Caki2 (cell line): ENCODE data around the gene P3H4. TPM values are rescaled to one million over a fixed set of nuclear protein-coding genes. Genes with fewer than 3 reads are reported as not detected.
"Not testable (repeated sequence)": the region's sequence is repeated elsewhere in the genome, so short reads cannot be mapped to it uniquely, and the experiment has no call there.

Source experiments
- DNase-seq: peaks from one replicate; pipeline ENCODE4 v3.0.0-alpha.2; 2015; ENCODE audit warnings: low read depth
- in situ Hi-C: cut with HindIII; loops from 2 replicates; pipeline ENCODE4 v1.10.0; 2016; ENCODE audit warnings: low sequenced_read_pairs, low pct_unique_long_range_greater_than_20kb, mixed read lengths
- total RNA-seq: library from RNA; depleted of rRNA; stranded (reverse); fragments of >200 nt; shearing (Covaris generic); gene quantifications from 2 replicates; pipeline ENCODE4 v1.2.3, GENCODE V29; 2014; ENCODE audit warnings: low replicate concordance

P3H4 gene
- total RNA-seq, 1 experiment from 2014 or later, result 148 TPM

GRCh38 chr17:41777574-41778188 is 34.1 kb downstream of the P3H4 start:
- DNase-seq, result peak; percentile 95
- in situ Hi-C loops, result no loop called here

GRCh38 chr17:41777157-41777573 is 34.6 kb downstream of the P3H4 start:
- peak; percentile 84 for DNase-seq
- in situ Hi-C loops, result no loop called here

DNA sequence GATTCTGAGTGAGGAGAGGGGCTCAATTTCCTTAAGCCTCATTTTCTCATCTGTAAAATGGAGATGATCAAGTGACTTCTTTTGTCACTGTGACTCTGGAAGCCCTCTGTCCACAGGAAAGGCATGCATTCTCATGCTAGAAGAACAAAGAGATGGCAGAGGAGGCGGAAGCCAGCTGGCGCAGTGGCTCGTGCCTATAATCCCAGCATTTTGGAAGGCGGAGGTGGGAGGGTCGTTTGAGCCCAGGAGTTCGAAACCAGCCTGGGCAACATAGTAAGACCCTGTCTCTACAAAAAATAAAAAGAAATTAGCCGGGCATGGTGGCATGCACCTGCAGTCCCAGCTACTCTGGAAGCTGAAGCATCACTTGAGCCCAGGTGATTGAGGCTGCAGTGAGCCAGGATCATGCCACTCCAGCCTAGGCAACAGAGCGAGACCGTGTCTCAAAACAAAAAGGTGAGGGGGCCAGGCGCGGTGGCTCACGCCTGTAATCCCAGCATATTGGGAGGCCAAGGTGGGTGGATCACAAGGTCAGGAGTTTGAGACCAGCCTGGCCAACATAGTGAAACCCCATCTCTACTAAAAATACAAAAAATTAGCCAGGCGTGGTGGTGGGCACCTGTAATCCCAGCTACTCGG is 35.4 kb downstream of the P3H4 start:
- in situ Hi-C loops, DNase-seq: not testable (repeated sequence)

- in situ Hi-C loops, result no loop called here
- DNase-seq, result no peak
Measured at GRCh38 chr17:41775394-41776226, 36.1 kb downstream of the P3H4 start.

GRCh38 chr17:41773731-41774193 is 38.0 kb downstream of the P3H4 start:
- no peak for DNase-seq
- in situ Hi-C loops, result no loop called here

GRCh38 chr17:41773190-41773588 is 38.6 kb downstream of the P3H4 start:
- DNase-seq, result peak; percentile 86
- in situ Hi-C loops, result no loop called here

DNA sequence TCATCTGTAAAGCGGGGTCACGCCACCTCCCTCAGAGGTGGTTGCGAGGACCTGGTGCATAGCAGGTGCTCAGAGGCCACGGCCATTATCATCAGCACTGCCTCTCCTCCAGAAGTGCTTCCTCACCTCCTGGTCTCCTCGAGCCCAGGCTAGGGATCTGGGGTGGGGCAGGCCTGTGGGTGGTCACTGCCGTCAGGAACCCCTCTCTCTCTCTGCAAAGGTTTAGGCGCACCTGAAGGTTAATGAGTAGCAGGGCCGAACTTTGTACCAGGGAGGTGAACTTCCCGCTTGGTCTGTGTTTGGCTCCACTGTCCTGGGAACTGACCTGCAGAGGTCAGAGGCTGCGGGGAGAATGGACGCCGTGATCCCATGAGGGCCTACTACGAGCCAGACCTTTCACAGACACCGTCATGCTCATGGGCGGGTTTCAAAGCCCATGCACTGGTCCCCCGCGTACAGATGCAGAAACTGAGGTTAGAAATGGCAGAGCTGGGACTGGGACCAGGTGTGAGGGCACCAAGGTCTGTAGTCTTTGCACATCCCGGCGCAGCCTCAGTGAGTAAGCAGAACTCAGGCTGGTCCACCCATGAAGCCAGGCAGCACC is 39.1 kb downstream of the P3H4 start:
- no peak for DNase-seq
- in situ Hi-C loops, result no loop called here

DNA sequence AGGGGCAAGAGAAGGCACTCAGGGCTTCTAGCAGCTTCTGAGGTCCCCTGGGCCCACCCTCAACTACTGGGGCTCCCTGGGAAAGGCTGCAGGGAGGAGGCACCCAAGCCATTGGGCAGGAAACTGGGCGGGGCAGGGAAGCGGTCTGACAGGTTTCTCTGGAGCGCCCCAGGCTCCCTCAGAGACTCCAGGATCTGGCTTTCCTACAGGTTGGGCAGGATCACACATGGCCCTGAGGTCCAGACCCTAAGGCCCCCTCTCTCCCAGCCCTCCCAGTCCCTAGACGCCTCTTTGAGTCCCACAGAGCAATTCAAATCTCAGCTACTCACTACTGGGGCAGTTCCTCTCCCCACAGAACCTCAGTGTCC is 39.5 kb downstream of the P3H4 start:
- no peak for DNase-seq
- in situ Hi-C loops, result no loop called here

DNA sequence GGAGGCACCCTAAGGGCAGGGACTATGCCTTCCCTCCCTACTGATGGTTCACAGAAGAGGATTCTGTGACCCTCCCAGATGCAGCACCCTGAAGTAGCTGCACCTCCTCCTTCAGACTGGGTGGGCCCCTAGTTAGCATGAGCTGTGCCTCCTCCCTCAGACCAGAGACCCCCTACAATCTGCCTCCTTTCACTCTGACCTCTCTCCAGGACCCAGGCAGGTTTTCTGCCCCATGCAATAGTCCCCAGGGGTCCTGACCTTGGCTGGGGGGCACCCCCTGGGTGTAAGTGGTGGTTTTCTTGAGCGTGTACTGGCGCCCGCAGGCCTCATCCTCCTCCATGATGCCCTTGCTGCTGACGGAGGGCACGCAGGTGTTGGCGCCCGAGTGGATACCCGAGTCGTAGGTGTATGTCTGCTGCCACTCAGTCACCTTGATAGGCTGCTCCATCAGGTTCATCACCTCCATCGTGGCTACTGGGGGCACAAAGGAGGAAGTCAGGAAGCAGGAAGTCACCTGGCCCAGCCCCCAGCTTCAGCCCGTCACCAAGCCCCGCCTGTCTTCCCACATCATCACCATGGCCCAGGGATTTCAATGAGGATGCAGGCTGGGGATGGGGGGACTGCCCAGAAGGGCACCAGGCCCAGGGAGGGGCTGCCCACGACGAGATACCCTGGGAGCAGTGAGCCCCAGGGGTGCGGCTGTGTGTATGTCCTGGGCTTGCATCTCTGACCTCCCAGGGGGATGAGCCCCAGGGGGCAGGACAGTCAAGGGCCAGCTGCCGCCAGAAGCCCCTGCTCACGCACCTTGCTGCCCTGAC is 40.2 kb downstream of the P3H4 start:
- no peak for DNase-seq
- in situ Hi-C loops, result no loop called here

DNA sequence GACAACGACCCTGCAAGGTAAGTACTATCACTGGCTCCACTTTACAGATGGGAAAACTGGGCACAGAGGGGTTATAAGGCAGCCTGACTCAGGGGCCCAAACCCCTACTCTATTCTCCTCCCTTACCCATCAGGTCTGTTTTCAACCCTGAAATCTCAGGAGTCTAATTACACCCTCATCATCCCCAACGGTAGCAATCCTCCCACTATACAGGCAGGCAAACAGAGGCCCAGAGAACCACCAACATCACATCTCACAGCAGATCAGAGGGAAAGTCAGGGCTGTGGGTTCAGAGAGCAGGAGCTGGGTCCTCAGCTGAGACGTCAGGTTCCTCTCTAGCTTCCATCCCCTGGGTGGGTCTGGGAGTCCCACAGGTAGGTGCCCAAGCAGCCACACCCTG is 41.8 kb downstream of the P3H4 start:
- in situ Hi-C loops, result no loop called here

DNA sequence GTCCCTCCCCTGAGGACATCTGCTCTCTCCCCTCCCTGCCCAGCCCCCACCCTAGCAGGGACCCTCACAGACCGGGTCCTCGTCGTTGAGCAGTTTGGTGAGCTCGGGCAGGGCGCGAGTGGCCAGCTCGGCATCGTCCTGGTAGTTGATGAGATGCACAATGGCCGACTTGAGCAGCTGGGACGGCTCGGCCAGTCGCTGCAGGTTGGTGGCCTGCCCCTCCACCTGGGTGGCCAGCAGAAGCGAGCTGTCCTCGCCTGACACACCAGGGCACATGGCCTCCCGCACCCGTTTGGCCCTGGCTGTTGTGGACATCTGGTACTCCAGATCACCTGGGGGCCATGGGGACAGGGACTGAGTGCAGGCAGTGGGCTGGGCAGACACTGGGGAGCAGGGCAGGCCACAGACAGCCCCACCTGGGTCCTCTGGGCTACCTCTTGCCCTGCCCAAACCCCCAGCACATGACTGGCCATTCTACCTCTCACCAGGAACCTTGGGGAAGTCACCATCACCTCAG is 42.3 kb downstream of the P3H4 start:
- in situ Hi-C loops, result no loop called here
- no peak for DNase-seq

More for the DNA sequence above, 41.8 kb downstream of the P3H4 start:
- DNase-seq, result no peak

- in situ Hi-C loops, result no loop called here
- DNase-seq, result no peak
Measured at GRCh38 chr17:41768682-41769288, 43.0 kb downstream of the P3H4 start.

GRCh38 chr17:41767324-41768042 is 44.3 kb downstream of the P3H4 start:
- DNase-seq, result no peak
- in situ Hi-C loops, result no loop called here

- in situ Hi-C loops, result no loop called here
- DNase-seq, result no peak
Measured at GRCh38 chr17:41766135-41766534, 45.6 kb downstream of the P3H4 start.

DNA sequence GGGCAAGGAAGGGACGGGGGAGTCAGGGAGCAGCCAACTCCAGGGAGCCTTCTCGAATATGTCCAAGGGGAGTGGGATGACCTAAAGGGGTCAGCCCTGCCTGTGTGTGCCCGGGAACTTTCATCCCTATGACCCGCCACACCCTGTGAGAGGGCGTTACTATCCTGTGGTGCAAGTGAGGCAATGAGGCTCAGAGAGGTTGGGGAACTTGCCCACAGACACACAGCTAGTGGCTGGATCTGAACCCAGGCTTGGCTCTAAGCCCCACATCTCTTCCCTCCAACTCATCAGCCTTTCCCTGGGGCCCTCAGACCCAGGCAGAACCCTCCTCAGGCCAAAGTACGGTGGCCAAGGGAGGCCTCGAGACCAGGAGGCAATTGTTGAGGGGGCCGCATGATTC is 48.4 kb downstream of the P3H4 start:
- in situ Hi-C loops, result no loop called here
- no peak for DNase-seq

DNA sequence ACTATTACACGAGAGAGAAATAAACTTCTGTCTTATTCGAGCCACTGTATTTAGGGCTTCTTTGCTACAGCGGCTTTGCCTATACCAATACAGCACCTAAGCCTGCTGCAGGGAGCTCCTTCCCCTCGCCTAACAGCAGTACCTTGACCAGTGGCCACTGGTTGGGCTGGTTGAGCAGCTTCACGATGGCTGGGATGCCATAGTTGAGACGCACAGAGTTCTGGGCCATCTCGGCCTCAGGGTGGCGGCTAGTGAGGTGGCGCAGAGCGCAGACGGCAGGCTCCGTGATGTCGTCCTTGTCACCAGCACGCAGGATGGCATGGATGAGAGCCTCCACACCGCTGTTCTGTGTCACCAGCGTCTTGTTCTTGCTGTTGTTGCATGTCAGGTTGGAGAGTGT is 48.9 kb downstream of the P3H4 start:
- in situ Hi-C loops, result no loop called here
- DNase-seq, result no peak

- in situ Hi-C loops, result no loop called here
- DNase-seq, result no peak
Measured at GRCh38 chr17:41762391-41762790, 49.4 kb downstream of the P3H4 start.
